GM23338 (cell line): ENCODE results near the gene ZDHHC20. TPM values are rescaled to one million over a fixed set of nuclear protein-coding genes. Genes with fewer than 3 reads are reported as not detected.
A peak's percentile ranks its signal among the peaks of the same experiment; 100 is the strongest.

Source experiments
- ATAC-seq: fragments of 200-7000 bp; cut with Tn5 transposase; 3 replicates; pipeline ENCODE4 v1.9.1; 2020
- DNase-seq: peaks from one replicate; pipeline ENCODE4 v3.0.0-alpha.2; 2015; ENCODE audit warnings: low spot score
- H2AFZ ChIP-seq: fragments of 200-600 bp; sonication (generic); 2 replicates; pipeline ENCODE4 v1.8.0; 2016; ENCODE audit warnings: antibody characterized with exemption, mild to moderate bottlenecking, moderate library complexity
- H3F3A ChIP-seq: fragments of 200-600 bp; sonication (generic); replicated peaks from 2 replicates; pipeline ENCODE4 v1.8.0; 2017; ENCODE audit warnings: antibody characterized with exemption, mixed run types, low read depth
- H3K27ac ChIP-seq: fragments of 200-600 bp; sonication (generic); 2 replicates; pipeline ENCODE4 v1.6.1; 2016; ENCODE audit warnings: low read depth
- H3K27me3 ChIP-seq: fragments of 200-600 bp; sonication (generic); 2 replicates; pipeline ENCODE4 v1.8.0; 2016; ENCODE audit warnings: mild to moderate bottlenecking, mixed run types, moderate library complexity; ENCODE audit not compliant: insufficient read depth
- H3K36me3 ChIP-seq: fragments of 200-600 bp; sonication (generic); 2 replicates; pipeline ENCODE4 v1.8.0; 2016; ENCODE audit warnings: mild to moderate bottlenecking; ENCODE audit not compliant: insufficient read depth
- H3K4me1 ChIP-seq: fragments of 200-600 bp; sonication (generic); 2 replicates; pipeline ENCODE4 v1.8.0; 2016; ENCODE audit warnings: mild to moderate bottlenecking, moderate library complexity; ENCODE audit not compliant: insufficient read depth
- H3K4me2 ChIP-seq: fragments of 200-600 bp; sonication (generic); 2 replicates; pipeline ENCODE4 v1.7.1; 2017; ENCODE audit warnings: mixed run types
- H3K4me3 ChIP-seq: fragments of 200-600 bp; sonication (generic); 2 replicates; pipeline ENCODE4 v1.6.1; 2016; ENCODE audit warnings: mixed run types
- H3K79me2 ChIP-seq: fragments of 200-600 bp; sonication (generic); replicated peaks from 2 replicates; pipeline ENCODE4 v1.8.0; 2017; ENCODE audit warnings: mild to moderate bottlenecking; ENCODE audit not compliant: insufficient read depth
- H3K9me2 ChIP-seq: fragments of 200-600 bp; sonication (generic); 2 replicates; pipeline ENCODE4 v1.8.0; 2017; ENCODE audit not compliant: insufficient read depth
- H4K20me1 ChIP-seq: fragments of 200-600 bp; sonication (generic); replicated peaks from 2 replicates; pipeline ENCODE4 v1.8.0; 2017; ENCODE audit warnings: mild to moderate bottlenecking; ENCODE audit not compliant: insufficient read depth
- H3K27ac Mint-ChIP-seq: 2 replicates; pipeline ENCODE4 v1.8.0; 2020; ENCODE audit warnings: inconsistent platforms, mild to moderate bottlenecking, moderate library complexity, mixed read lengths
- H3K27me3 Mint-ChIP-seq: 3 replicates; pipeline ENCODE4 v1.8.0; 2022; ENCODE audit warnings: low read depth, mild to moderate bottlenecking, moderate library complexity, mixed read lengths, inconsistent platforms; ENCODE audit not compliant: insufficient read depth, poor library complexity
- H3K36me3 Mint-ChIP-seq: 3 replicates; pipeline ENCODE4 v1.8.0; 2021; ENCODE audit warnings: low read depth, mild to moderate bottlenecking, inconsistent platforms, moderate library complexity, mixed read lengths
- H3K4me1 Mint-ChIP-seq: 3 replicates; pipeline ENCODE4 v1.8.0; 2020; ENCODE audit warnings: mild to moderate bottlenecking, inconsistent platforms, mixed read lengths
- H3K4me3 Mint-ChIP-seq: 3 replicates; pipeline ENCODE4 v1.8.0; 2021; ENCODE audit warnings: moderate library complexity, mild to moderate bottlenecking, inconsistent platforms, mixed read lengths
- H3K9me3 Mint-ChIP-seq: 3 replicates; pipeline ENCODE4 v1.8.0; 2020; ENCODE audit warnings: moderate library complexity, mild to moderate bottlenecking, inconsistent platforms, mixed read lengths
- CREB1 ChIP-seq: fragments of 250-450 bp; sonication (Bioruptor Pico); IDR thresholded peaks from 2 replicates; pipeline ENCODE4 v1.5.0; 2020; ENCODE audit warnings: low read depth, mild to moderate bottlenecking, moderate library complexity
- CTCF ChIP-seq, 2 experiments: fragments of 200-600 bp in 1 of 2; sonication (generic) in 1 of 2; conservative IDR thresholded peaks; 2 replicates each; pipeline versions ENCODE4 v1.5.1 to v1.6.1; 2016 to 2017; ENCODE audit warnings: antibody characterized with exemption in 2 of 2, low read depth in 2 of 2, mild to moderate bottlenecking in 2 of 2, moderate library complexity in 1 of 2
- ETS1 ChIP-seq: IDR thresholded peaks from 2 replicates; pipeline ENCODE4 v1.6.1; 2016; ENCODE audit warnings: antibody characterized with exemption
- JUNB ChIP-seq: IDR thresholded peaks from one replicate; pipeline ENCODE4 v1.6.1; 2016; ENCODE audit warnings: antibody characterized with exemption; ENCODE audit not compliant: unreplicated experiment
- POLR2AphosphoS5 ChIP-seq: IDR thresholded peaks from 2 replicates; pipeline ENCODE4 v1.6.1; 2016; ENCODE audit warnings: antibody characterized with exemption, low read depth
- REST ChIP-seq: IDR thresholded peaks from one replicate; pipeline ENCODE4 v1.6.1; 2018; ENCODE audit warnings: antibody characterized with exemption; ENCODE audit not compliant: unreplicated experiment
- STAT1 ChIP-seq: IDR thresholded peaks from one replicate; pipeline ENCODE4 v1.6.1; 2016; ENCODE audit warnings: antibody characterized with exemption; ENCODE audit not compliant: unreplicated experiment
- ZNF114 ChIP-seq: fragments of 250-450 bp; sonication (Bioruptor Pico); IDR thresholded peaks from 2 replicates; pipeline ENCODE4 v1.5.0; 2020; ENCODE audit warnings: mild to moderate bottlenecking, moderate library complexity
- ZNF331 ChIP-seq: fragments of 250-450 bp; sonication (Bioruptor Pico); IDR thresholded peaks from 2 replicates; pipeline ENCODE4 v1.5.0; 2020; ENCODE audit warnings: low read depth, mild to moderate bottlenecking, moderate library complexity
- ZNF462 ChIP-seq: fragments of 250-450 bp; sonication (Bioruptor Pico); IDR thresholded peaks from 2 replicates; pipeline ENCODE4 v1.5.0; 2020; ENCODE audit warnings: mild to moderate bottlenecking, moderate library complexity
- polyA plus RNA-seq: library from polyadenylated mRNA; unstranded; fragments of >200 nt; fragmentation: Nextera tagmentation; extraction: Ambion mirVana; gene quantifications from 2 replicates; pipeline ENCODE4 v1.2.1, GENCODE V29; 2016
- total RNA-seq: library from RNA; depleted of rRNA; stranded (reverse); fragments of >200 nt; shearing (Covaris generic); gene quantifications from 2 replicates; pipeline ENCODE4 v1.2.3, GENCODE V29; 2014

Gene ZDHHC20
- total and polyA plus RNA-seq, 2 experiments from 2014 or later: 37.7 to 119 TPM

- Histone ChIP-seq H3F3A (no peaks in the 10 kb centered on the region), H3K27ac (no peak overlapping the region), H3K4me2 (no peak overlapping the region), H3K36me3 (no peaks in the 10 kb centered on the region), H3K27me3 (no peaks in the 10 kb centered on the region), H2AFZ (no peak overlapping the region), H3K4me3 (no peak overlapping the region), H3K4me1 (no peaks in the 10 kb centered on the region), H3K79me2 (no peaks in the 10 kb centered on the region), H3K9me2 (no peaks in the 10 kb centered on the region), H4K20me1 (no peaks in the 10 kb centered on the region)
- Mint-ChIP-seq H3K9me3 (no peaks in the 10 kb centered on the region), H3K4me1 (peaks cover 3% of the 10 kb centered on the region; the same call in 2 of the 3 replicates), H3K36me3 (peaks cover 16% of the 10 kb centered on the region), H3K27ac (peak overlapping the region; percentile 93), H3K4me3 (no peak overlapping the region), H3K27me3 (peaks cover 4% of the 10 kb centered on the region)
- ATAC-seq: peak; percentile 72
- no peak for TF ChIP-seq CREB1 (CRISPR knock-in tag)
- peak; percentile 49 to 52 for TF ChIP-seq CTCF (conservative IDR thresholded peaks at IDR 0.05; ENCODE audit: low read depth in 2 of 2)
- TF ChIP-seq ZNF331 (CRISPR knock-in tag): no peak
- no peak for TF ChIP-seq POLR2AphosphoS5
- TF ChIP-seq STAT1: no peak
- peak; percentile 70 for DNase-seq
Measured at GRCh38 chr13:21501686-21502085, 42.6 kb upstream of the ZDHHC20 start.

- H3K27ac Mint-ChIP-seq: no peak overlapping the region
- peaks cover 42% of the 10 kb centered on the region for H3K36me3 Mint-ChIP-seq
- no peak for TF ChIP-seq ZNF462 (CRISPR knock-in tag)
- TF ChIP-seq ETS1: no peak
- TF ChIP-seq REST: no peak
- no peak for TF ChIP-seq ZNF114
- TF ChIP-seq STAT1: no peak
- TF ChIP-seq JUNB: no peak
Measured at GRCh38 chr13:21486322-21486721, 27.2 kb upstream of the ZDHHC20 start.

More at GRCh38 chr13:21486322-21486721, 27.2 kb upstream of the ZDHHC20 start:
- Mint-ChIP-seq H3K27me3 (peaks cover 2% of the 10 kb centered on the region), H3K4me1 (no peaks in the 10 kb centered on the region), H3K9me3 (peaks cover 38% of the 10 kb centered on the region), H3K4me3 (no peak overlapping the region)
- Histone ChIP-seq H3K27me3 (no peaks in the 10 kb centered on the region), H3K9me2 (no peaks in the 10 kb centered on the region), H3F3A (no peaks in the 10 kb centered on the region), H3K4me2 (no peak overlapping the region), H2AFZ (no peak overlapping the region), H3K27ac (no peak overlapping the region), H3K4me3 (no peak overlapping the region), H4K20me1 (no peaks in the 10 kb centered on the region), H3K79me2 (no peaks in the 10 kb centered on the region), H3K36me3 (no peaks in the 10 kb centered on the region), H3K4me1 (no peaks in the 10 kb centered on the region)
- DNase-seq (no peak), ATAC-seq (no peak)
